ENCODE data around the gene DIP2C. TPM values are rescaled to one million over a fixed set of nuclear protein-coding genes. Genes with fewer than 3 reads are reported as not detected.
"Not testable (repeated sequence)": the region's sequence is repeated elsewhere in the genome, so short reads cannot be mapped to it uniquely, and the experiment has no call there.

DIP2C gene
- total RNA-seq, 2 donors from 2014 or later = 13.0 to 13.7 TPM

GRCh38 chr10:451021-451471 is 238.4 kb downstream of the DIP2C start:
- 90 to 91% methylated on average over 9 to 11 of the region's 11 CpGs for WGBS, 2 experiments (ENCODE audit: insufficient coverage in 1 of 2, insufficient read length in 1 of 2)
- H3K4me1 ChIP-seq (ENCODE audit: control insufficient read depth, insufficient read depth, low read length) = peaks cover 3% of the 10 kb centered on the region

GRCh38 chr10:450463-450862 is 239.0 kb downstream of the DIP2C start:
- H3K9me3 Mint-ChIP-seq = no peaks in the 10 kb centered on the region
- WGBS, 2 experiments (ENCODE audit: insufficient coverage in 1 of 2, insufficient read length in 1 of 2) = 85 to 86% methylated on average over 1 to 3 of the region's 3 CpGs
- Histone ChIP-seq H3K27ac (ENCODE audit: low read depth, low read length) (no peak overlapping the region), H3K4me3 (ENCODE audit: low read length) (no peak overlapping the region), H3K27me3 (ENCODE audit: control insufficient read depth, insufficient read depth, low read length, poor library complexity, severe bottlenecking) (no peaks in the 10 kb centered on the region), H3K9ac (ENCODE audit: extremely low read depth, low read length, poor library complexity, severe bottlenecking) (no peak overlapping the region), H3K4me1 (ENCODE audit: control insufficient read depth, insufficient read depth, low read length) (peaks cover 3% of the 10 kb centered on the region), H3K9me3 (ENCODE audit: control insufficient read depth, low read length) (no peaks in the 10 kb centered on the region), H3K36me3 (ENCODE audit: control insufficient read depth, insufficient read depth, low read length) (peaks cover 4% of the 10 kb centered on the region)
- peaks cover 22% of the 10 kb centered on the region for H3K4me1 Mint-ChIP-seq
- no peak for TF ChIP-seq CTCF (conservative IDR thresholded peaks at IDR 0.05)
- no peak overlapping the region for H3K27ac Mint-ChIP-seq
- no peak overlapping the region for H3K4me3 Mint-ChIP-seq
- H3K27me3 Mint-ChIP-seq (ENCODE audit: insufficient read depth) = no peaks in the 10 kb centered on the region
- DNase-seq = no peak
- H3K36me3 Mint-ChIP-seq (ENCODE audit: low read depth) = peaks cover 6% of the 10 kb centered on the region

More at GRCh38 chr10:451021-451471, 238.4 kb downstream of the DIP2C start:
- Histone ChIP-seq H3K36me3 (ENCODE audit: control insufficient read depth, insufficient read depth, low read length) (peaks cover 4% of the 10 kb centered on the region), H3K27ac (ENCODE audit: low read depth, low read length) (no peak overlapping the region), H3K9me3 (ENCODE audit: control insufficient read depth, low read length) (no peaks in the 10 kb centered on the region), H3K4me3 (ENCODE audit: low read length) (no peak overlapping the region), H3K27me3 (ENCODE audit: control insufficient read depth, insufficient read depth, low read length, poor library complexity, severe bottlenecking) (no peaks in the 10 kb centered on the region), H3K9ac (ENCODE audit: extremely low read depth, low read length, poor library complexity, severe bottlenecking) (no peak overlapping the region)
- peaks cover 22% of the 10 kb centered on the region for H3K4me1 Mint-ChIP-seq
- DNase-seq = no peak
- peaks cover 3% of the 10 kb centered on the region for H3K36me3 Mint-ChIP-seq (ENCODE audit: low read depth)
- TF ChIP-seq CTCF (conservative IDR thresholded peaks at IDR 0.05) = no peak
- no peak overlapping the region for H3K27ac Mint-ChIP-seq
- H3K27me3 Mint-ChIP-seq (ENCODE audit: insufficient read depth) = no peaks in the 10 kb centered on the region
- H3K9me3 Mint-ChIP-seq = no peaks in the 10 kb centered on the region
- H3K4me3 Mint-ChIP-seq = no peak overlapping the region

GRCh38 chr10:449331-449730 is 240.1 kb downstream of the DIP2C start:
- WGBS, 2 experiments (ENCODE audit: insufficient coverage in 1 of 2, insufficient read length in 1 of 2) = 83 to 93% methylated on average over 2 of the region's 6 CpGs

GRCh38 chr10:443459-443858 is 246.0 kb downstream of the DIP2C start:
- H3K36me3 ChIP-seq (ENCODE audit: control insufficient read depth, insufficient read depth, low read length) = peaks cover 23% of the 10 kb centered on the region
- Mint-ChIP-seq H3K27me3 (ENCODE audit: insufficient read depth) (no peaks in the 10 kb centered on the region), H3K36me3 (ENCODE audit: low read depth) (peaks cover 18% of the 10 kb centered on the region), H3K9me3 (no peaks in the 10 kb centered on the region), H3K4me3 (no peak overlapping the region), H3K4me1 (no peaks in the 10 kb centered on the region), H3K27ac (no peak overlapping the region)
- WGBS, 2 experiments (ENCODE audit: insufficient coverage in 1 of 2, insufficient read length in 1 of 2) = 78 to 94% methylated on average over 1 to 2 of the region's 2 CpGs
- H3K27ac ChIP-seq (ENCODE audit: low read depth, low read length) = no peak overlapping the region
- no peaks in the 10 kb centered on the region for H3K9me3 ChIP-seq (ENCODE audit: control insufficient read depth, low read length)
- no peak for TF ChIP-seq CTCF (conservative IDR thresholded peaks at IDR 0.05)
- no peak overlapping the region for H3K9ac ChIP-seq (ENCODE audit: extremely low read depth, low read length, poor library complexity, severe bottlenecking)
- no peaks in the 10 kb centered on the region for H3K27me3 ChIP-seq (ENCODE audit: control insufficient read depth, insufficient read depth, low read length, poor library complexity, severe bottlenecking)
- H3K4me3 ChIP-seq (ENCODE audit: low read length) = no peak overlapping the region
- no peaks in the 10 kb centered on the region for H3K4me1 ChIP-seq (ENCODE audit: control insufficient read depth, insufficient read depth, low read length)
- DNase-seq = no peak

More at GRCh38 chr10:449331-449730, 240.1 kb downstream of the DIP2C start:
- H3K4me1 ChIP-seq (ENCODE audit: control insufficient read depth, insufficient read depth, low read length); H3K9me3 ChIP-seq (ENCODE audit: control insufficient read depth, low read length); H3K9ac ChIP-seq (ENCODE audit: extremely low read depth, low read length, poor library complexity, severe bottlenecking); DNase-seq; H3K27ac ChIP-seq (ENCODE audit: low read depth, low read length); H3K27me3 ChIP-seq (ENCODE audit: control insufficient read depth, insufficient read depth, low read length, poor library complexity, severe bottlenecking); H3K27ac Mint-ChIP-seq; H3K36me3 Mint-ChIP-seq (ENCODE audit: low read depth); H3K4me3 Mint-ChIP-seq; H3K27me3 Mint-ChIP-seq (ENCODE audit: insufficient read depth); H3K9me3 Mint-ChIP-seq; H3K4me3 ChIP-seq (ENCODE audit: low read length): not testable (repeated sequence)
- peaks cover 22% of the 10 kb centered on the region for H3K4me1 Mint-ChIP-seq
- H3K36me3 ChIP-seq (ENCODE audit: control insufficient read depth, insufficient read depth, low read length) = peaks cover 11% of the 10 kb centered on the region
